HCT116 (cell line): ENCODE results near the gene TMEM138. TPM values are rescaled to one million over a fixed set of nuclear protein-coding genes. Genes with fewer than 3 reads are reported as not detected.

ENCODE experiments used
- ATAC-seq: fragments of 200-7000 bp; cut with Tn5 transposase; 2 replicates; pipeline ENCODE4 v1.9.1; 2020; ENCODE audit warnings: mild to moderate bottlenecking, moderate library complexity
- BruUV-seq: library from RNA; stranded (reverse); fragments of 400-500 nt; replicated peaks from 2 replicates; lab custom pipeline; 2021; lab: Mats Ljungman, UMichigan
- CTCF ChIA-PET: fragments of 300-600 bp; sonication (Branson Sonifier 250); formaldehyde crosslinking; loops from one replicate; lab custom pipeline; 2021; ENCODE audit warnings: antibody characterized with exemption; lab: Charles Lee
- POLR2A ChIA-PET: fragments of 300-600, 350-600 bp; sonication (Branson Sonifier 250); formaldehyde crosslinking; loops from one replicate; lab custom pipeline; 2021; ENCODE audit warnings: antibody characterized with exemption; lab: Charles Lee
- RAD21 ChIA-PET, 2 experiments: fragments of 300-600 bp; sonication (Branson Sonifier 250); formaldehyde crosslinking; loops; one replicate each; lab custom pipeline; 2023; ENCODE audit warnings: low total read pairs in 2 of 2; ENCODE audit not compliant: uncharacterized antibody in 2 of 2, unreplicated experiment in 2 of 2, low non-redundant PET in 1 of 2; lab: Charles Lee
- DNase-seq: peaks from one replicate; pipeline ENCODE4 v3.0.0-alpha.2; 2010; ENCODE audit warnings: low read depth, low spot score
- H2AFZ ChIP-seq: fragments of 200-600 bp; shearing (Covaris generic), sonication (generic); 2 replicates; pipeline ENCODE4 v1.6.1; 2017; ENCODE audit warnings: low read depth, mixed run types, mixed read lengths, antibody characterized with exemption, low read length; ENCODE audit not compliant: poor library complexity, severe bottlenecking
- H3K27ac ChIP-seq: 2 replicates; pipeline ENCODE4 v1.5.1; 2012; ENCODE audit warnings: low read depth, low read length
- H3K27me3 ChIP-seq: fragments of 200-600 bp; sonication (generic); 2 replicates; pipeline ENCODE4 v1.6.1; 2016; ENCODE audit warnings: mixed run types, low read length, mixed read lengths; ENCODE audit not compliant: insufficient read depth
- H3K36me3 ChIP-seq, 2 experiments: fragments of 200-500 bp in 1 of 2; fragments of 200-600 bp in 1 of 2; sonication (Bioruptor generic) in 1 of 2; sonication (generic) in 1 of 2; 2 replicates each; pipeline versions ENCODE4 v1.5.1 to v1.6.1; 2014 to 2016; ENCODE audit warnings: low read length in 2 of 2, inconsistent platforms in 1 of 2, mixed read lengths in 1 of 2, mixed run types in 1 of 2; ENCODE audit not compliant: insufficient read depth in 2 of 2, control insufficient read depth in 1 of 2
- H3K4me1 ChIP-seq, 2 experiments: fragments of 200-600 bp in 1 of 2; sonication (generic) in 1 of 2; 2 replicates each; pipeline versions ENCODE4 v1.5.1 to v1.6.1; 2012 to 2017; ENCODE audit warnings: low read length in 2 of 2, inconsistent platforms in 1 of 2, mild to moderate bottlenecking in 1 of 2, mixed read lengths in 1 of 2, mixed run types in 1 of 2, moderate library complexity in 1 of 2; ENCODE audit not compliant: insufficient read depth in 2 of 2, control insufficient read depth in 1 of 2
- H3K4me2 ChIP-seq: fragments of 200-600 bp; sonication (generic); 2 replicates; pipeline ENCODE4 v1.6.1; 2017; ENCODE audit warnings: mixed run types, low read length, mixed read lengths
- H3K4me3 ChIP-seq, 2 experiments: fragments of 200-600 bp in 1 of 2; sonication (generic) in 1 of 2; replicated peaks in 1 of 2; 2 replicates each; pipeline ENCODE4 v1.5.1; 2011 to 2016; ENCODE audit warnings: low read length in 2 of 2, control low read depth in 1 of 2, low read depth in 1 of 2, mild to moderate bottlenecking in 1 of 2, mixed read lengths in 1 of 2, mixed run types in 1 of 2
- H3K79me2 ChIP-seq: fragments of 200-600 bp; sonication (generic); 2 replicates; pipeline ENCODE4 v1.6.1; 2017; ENCODE audit warnings: mild to moderate bottlenecking, mixed run types, low read length, moderate library complexity, mixed read lengths; ENCODE audit not compliant: insufficient read depth
- H3K9ac ChIP-seq: fragments of 200-600 bp; sonication (generic); 2 replicates; pipeline ENCODE4 v1.6.1; 2016; ENCODE audit warnings: low read length, mixed read lengths
- H3K9me2 ChIP-seq: fragments of 200-600 bp; sonication (generic), shearing (Covaris generic); 2 replicates; pipeline ENCODE4 v1.6.1; 2017; ENCODE audit warnings: mixed run types, mild to moderate bottlenecking, moderate library complexity; ENCODE audit not compliant: insufficient read depth
- H3K9me3 ChIP-seq, 2 experiments: fragments of 200-500 bp in 1 of 2; fragments of 200-600 bp in 1 of 2; sonication (Bioruptor generic) in 1 of 2; sonication (generic) in 1 of 2; 2 replicates each; pipeline ENCODE4 v1.6.1; 2014 to 2017; ENCODE audit warnings: low read length in 2 of 2, mixed read lengths in 2 of 2, inconsistent platforms in 1 of 2, low read depth in 1 of 2, mild to moderate bottlenecking in 1 of 2, mixed run types in 1 of 2, moderate library complexity in 1 of 2; ENCODE audit not compliant: control insufficient read depth in 1 of 2, insufficient read depth in 1 of 2
- H4K20me1 ChIP-seq: fragments of 200-600 bp; sonication (generic), shearing (Covaris generic); 2 replicates; pipeline ENCODE4 v1.6.1; 2017; ENCODE audit warnings: mixed run types, mild to moderate bottlenecking, moderate library complexity; ENCODE audit not compliant: insufficient read depth
- CBX3 ChIP-seq: IDR thresholded peaks from 2 replicates; pipeline ENCODE4 v1.6.1; 2012; ENCODE audit warnings: low read depth
- CEBPB ChIP-seq: IDR thresholded peaks from 2 replicates; pipeline ENCODE4 v1.6.1; 2012; ENCODE audit warnings: low read depth
- EGR1 ChIP-seq: IDR thresholded peaks from 2 replicates; pipeline ENCODE4 v1.6.1; 2012; ENCODE audit warnings: low read depth
- ELF1 ChIP-seq: IDR thresholded peaks from 2 replicates; pipeline ENCODE4 v1.6.1; 2012; ENCODE audit warnings: low read depth, borderline replicate concordance
- EZH2 ChIP-seq: fragments of 200-600 bp; sonication (generic); IDR thresholded peaks from 2 replicates; pipeline ENCODE4 v1.6.1; 2017; ENCODE audit warnings: antibody characterized with exemption, mixed run types
- EZH2phosphoT487 ChIP-seq: fragments of 200-600 bp; IDR thresholded peaks from 2 replicates; pipeline ENCODE4 v1.6.1; 2018; ENCODE audit warnings: antibody characterized with exemption, borderline replicate concordance
- JUND ChIP-seq: IDR thresholded peaks from 2 replicates; pipeline ENCODE4 v1.6.1; 2012
- POLR2AphosphoS5 ChIP-seq: IDR thresholded peaks from 2 replicates; pipeline ENCODE4 v1.6.1; 2011; ENCODE audit warnings: mild to moderate bottlenecking, low read depth, low read length, moderate library complexity
- SIN3A ChIP-seq: IDR thresholded peaks from 2 replicates; pipeline ENCODE4 v1.6.1; 2012; ENCODE audit warnings: low read depth
- SP1 ChIP-seq: IDR thresholded peaks from 2 replicates; pipeline ENCODE4 v1.6.1; 2012; ENCODE audit warnings: low read depth
- SRF ChIP-seq: IDR thresholded peaks from 2 replicates; pipeline ENCODE4 v1.6.1; 2012; ENCODE audit warnings: low read depth
- TCF7L2 ChIP-seq: IDR thresholded peaks from 2 replicates; pipeline ENCODE4 v1.7.0; 2011; ENCODE audit warnings: borderline replicate concordance, inconsistent platforms; ENCODE audit not compliant: insufficient read depth, insufficient read length; ENCODE audit errors: extremely low read depth
- YY1 ChIP-seq: IDR thresholded peaks from 2 replicates; pipeline ENCODE4 v1.6.1; 2011; ENCODE audit warnings: low read length, low read depth, moderate library complexity, mild to moderate bottlenecking; ENCODE audit not compliant: insufficient replicate concordance; ENCODE audit errors: extremely low read depth
- ZFX ChIP-seq: fragments of 450-650 bp; IDR thresholded peaks from 2 replicates; pipeline ENCODE4 v1.6.1; 2017
- intact Hi-C: fragments of 100-400 bp; cut with micrococcal nuclease; formaldehyde crosslinking; loops from 2 replicates; pipeline ENCODE4 v1.10.0; 2022
- total RNA-seq: library from RNA; stranded (reverse); gene quantifications from one replicate; pipeline ENCODE4 v1.2.1, GENCODE V29; 2021; ENCODE audit not compliant: unreplicated experiment
- TF ChIP-seq, protein P1 (sequence below), 3 experiments: fragments of 200-600 bp in 1 of 3; sonication (generic) in 1 of 3; IDR thresholded peaks in 2 of 3; conservative IDR thresholded peaks in 1 of 3; 2 replicates each; pipeline ENCODE4 v1.5.1; 2012 to 2017; ENCODE audit warnings: low read depth in 2 of 3, low read length in 2 of 3, antibody characterized with exemption in 1 of 3, borderline replicate concordance in 1 of 3, control low read depth in 1 of 3, mild to moderate bottlenecking in 1 of 3, mixed read lengths in 1 of 3, mixed run types in 1 of 3, moderate library complexity in 1 of 3; ENCODE audit not compliant: insufficient read depth in 1 of 3
- TF ChIP-seq, protein P2 (sequence below): IDR thresholded peaks from 2 replicates; pipeline ENCODE4 v1.6.1; 2012; ENCODE audit warnings: low read depth
- TF ChIP-seq, protein P3 (sequence below): IDR thresholded peaks from 2 replicates; pipeline ENCODE4 v1.6.1; 2012

The TMEM138 gene
- total RNA-seq, 1 experiment from 2014 or later, result 45.0 TPM

DNA sequence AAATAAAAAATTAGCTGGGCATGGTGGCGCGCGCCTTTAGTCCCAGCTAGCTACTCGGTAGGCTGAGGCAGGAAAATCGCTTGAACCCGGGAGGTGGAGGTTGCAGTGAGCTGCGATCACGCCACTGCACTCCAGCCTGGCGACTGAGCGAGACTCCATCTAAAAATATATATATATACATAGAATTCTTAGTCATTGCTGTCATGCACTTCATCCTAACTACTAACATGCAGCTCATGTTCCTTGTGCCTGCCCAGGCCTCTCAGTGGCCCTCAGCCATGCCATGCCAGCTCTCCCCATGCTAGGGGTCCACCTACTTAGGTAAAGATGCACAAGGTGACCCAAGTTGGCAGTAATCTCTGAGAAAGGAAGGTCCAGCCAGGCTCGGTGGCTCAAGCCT lies 3.6 kb upstream of the TMEM138 start:
- Histone ChIP-seq H4K20me1 (no peaks in the 10 kb centered on the region), H3K36me3 (no peaks in the 10 kb centered on the region; a peak in 1 of 4 replicates), H3K4me1 (peaks cover 0 to 18% of the 10 kb centered on the region in 2 experiments; a peak in 2 of 4 replicates), H3K27ac (no peak overlapping the region), H3K4me2 (no peak overlapping the region), H3K9ac (no peak overlapping the region), H3K9me3 (no peaks in the 10 kb centered on the region)
- intact Hi-C loops, result no loop called here
- ChIA-PET CTCF (interaction anchor here (1.5 kb wide), 1 partner anchor 27 kb away, joined by 3 read pairs; no protein-coding TSS in a partner anchor), POLR2A (interaction anchor here (0.9 kb wide), 1 partner anchor 26 kb away, joined by 3 read pairs; no protein-coding TSS in a partner anchor)
- DNase-seq, result no peak
- TF ChIP-seq TCF7L2, result no peak
- TF ChIP-seq JUND, result no peak
- TF ChIP-seq EZH2, result no peak
- TF ChIP-seq CEBPB, result no peak
- TF ChIP-seq, protein P1, sequence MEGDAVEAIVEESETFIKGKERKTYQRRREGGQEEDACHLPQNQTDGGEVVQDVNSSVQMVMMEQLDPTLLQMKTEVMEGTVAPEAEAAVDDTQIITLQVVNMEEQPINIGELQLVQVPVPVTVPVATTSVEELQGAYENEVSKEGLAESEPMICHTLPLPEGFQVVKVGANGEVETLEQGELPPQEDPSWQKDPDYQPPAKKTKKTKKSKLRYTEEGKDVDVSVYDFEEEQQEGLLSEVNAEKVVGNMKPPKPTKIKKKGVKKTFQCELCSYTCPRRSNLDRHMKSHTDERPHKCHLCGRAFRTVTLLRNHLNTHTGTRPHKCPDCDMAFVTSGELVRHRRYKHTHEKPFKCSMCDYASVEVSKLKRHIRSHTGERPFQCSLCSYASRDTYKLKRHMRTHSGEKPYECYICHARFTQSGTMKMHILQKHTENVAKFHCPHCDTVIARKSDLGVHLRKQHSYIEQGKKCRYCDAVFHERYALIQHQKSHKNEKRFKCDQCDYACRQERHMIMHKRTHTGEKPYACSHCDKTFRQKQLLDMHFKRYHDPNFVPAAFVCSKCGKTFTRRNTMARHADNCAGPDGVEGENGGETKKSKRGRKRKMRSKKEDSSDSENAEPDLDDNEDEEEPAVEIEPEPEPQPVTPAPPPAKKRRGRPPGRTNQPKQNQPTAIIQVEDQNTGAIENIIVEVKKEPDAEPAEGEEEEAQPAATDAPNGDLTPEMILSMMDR (IDR thresholded peaks at IDR 0.05 in 2 of 3, conservative IDR thresholded peaks at IDR 0.05 in 1 of 3; ENCODE audit: borderline replicate concordance in 1 of 3, insufficient read depth in 1 of 3, low read depth in 2 of 3, low read length in 2 of 3), result no peak
- TF ChIP-seq YY1, result no peak
- TF ChIP-seq, protein P2, sequence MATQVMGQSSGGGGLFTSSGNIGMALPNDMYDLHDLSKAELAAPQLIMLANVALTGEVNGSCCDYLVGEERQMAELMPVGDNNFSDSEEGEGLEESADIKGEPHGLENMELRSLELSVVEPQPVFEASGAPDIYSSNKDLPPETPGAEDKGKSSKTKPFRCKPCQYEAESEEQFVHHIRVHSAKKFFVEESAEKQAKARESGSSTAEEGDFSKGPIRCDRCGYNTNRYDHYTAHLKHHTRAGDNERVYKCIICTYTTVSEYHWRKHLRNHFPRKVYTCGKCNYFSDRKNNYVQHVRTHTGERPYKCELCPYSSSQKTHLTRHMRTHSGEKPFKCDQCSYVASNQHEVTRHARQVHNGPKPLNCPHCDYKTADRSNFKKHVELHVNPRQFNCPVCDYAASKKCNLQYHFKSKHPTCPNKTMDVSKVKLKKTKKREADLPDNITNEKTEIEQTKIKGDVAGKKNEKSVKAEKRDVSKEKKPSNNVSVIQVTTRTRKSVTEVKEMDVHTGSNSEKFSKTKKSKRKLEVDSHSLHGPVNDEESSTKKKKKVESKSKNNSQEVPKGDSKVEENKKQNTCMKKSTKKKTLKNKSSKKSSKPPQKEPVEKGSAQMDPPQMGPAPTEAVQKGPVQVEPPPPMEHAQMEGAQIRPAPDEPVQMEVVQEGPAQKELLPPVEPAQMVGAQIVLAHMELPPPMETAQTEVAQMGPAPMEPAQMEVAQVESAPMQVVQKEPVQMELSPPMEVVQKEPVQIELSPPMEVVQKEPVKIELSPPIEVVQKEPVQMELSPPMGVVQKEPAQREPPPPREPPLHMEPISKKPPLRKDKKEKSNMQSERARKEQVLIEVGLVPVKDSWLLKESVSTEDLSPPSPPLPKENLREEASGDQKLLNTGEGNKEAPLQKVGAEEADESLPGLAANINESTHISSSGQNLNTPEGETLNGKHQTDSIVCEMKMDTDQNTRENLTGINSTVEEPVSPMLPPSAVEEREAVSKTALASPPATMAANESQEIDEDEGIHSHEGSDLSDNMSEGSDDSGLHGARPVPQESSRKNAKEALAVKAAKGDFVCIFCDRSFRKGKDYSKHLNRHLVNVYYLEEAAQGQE, result no peak
- no peak for TF ChIP-seq SIN3A
- no peak for TF ChIP-seq ELF1
- TF ChIP-seq SP1, result no peak
- TF ChIP-seq ZFX, result no peak
- no peak for TF ChIP-seq EGR1
- no peak for TF ChIP-seq CBX3
- TF ChIP-seq SRF, result no peak
- TF ChIP-seq, protein P3, sequence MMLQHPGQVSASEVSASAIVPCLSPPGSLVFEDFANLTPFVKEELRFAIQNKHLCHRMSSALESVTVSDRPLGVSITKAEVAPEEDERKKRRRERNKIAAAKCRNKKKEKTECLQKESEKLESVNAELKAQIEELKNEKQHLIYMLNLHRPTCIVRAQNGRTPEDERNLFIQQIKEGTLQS, result no peak
- TF ChIP-seq POLR2AphosphoS5, result no peak
- TF ChIP-seq EZH2phosphoT487, result no peak
- TF ChIP-seq, all 23 proteins: peak for 0
- Histone ChIP-seq H3K4me3 (no peak overlapping the region), H3K27me3 (no peaks in the 10 kb centered on the region), H2AFZ (no peak overlapping the region), H3K79me2 (peaks cover 19% of the 10 kb centered on the region), H3K9me2 (no peaks in the 10 kb centered on the region)
- no peak for ATAC-seq
- RAD21 ChIA-PET, result no interaction called here
- no TSS peak for BruUV-seq
